Psoas muscle (tissue), 8 donors: ENCODE results near the gene INPP5J. TPM values are rescaled to one million over a fixed set of nuclear protein-coding genes. Genes with fewer than 3 reads are reported as not detected.

Experiments used
- ATAC-seq, 4 donors: fragments of 200-7000 bp; cut with Tn5 transposase; one replicate each; pipeline ENCODE4 v1.9.1; 2020; ENCODE audit warnings: moderate library complexity in 3 of 4, mild to moderate bottlenecking in 2 of 4
- DNase-seq, 2 donors: peaks; one replicate each; pipeline ENCODE4 v3.0.0-alpha.2; 2020
- H3K27ac ChIP-seq: fragments of 200-600 bp; one replicate; pipeline ENCODE4 v1.8.0; 2022
- H3K27me3 ChIP-seq, 3 donors: fragments of 200-600 bp in 1 of 3; one replicate each; pipeline versions ENCODE4 v1.6.1 to v1.8.0; 2013 to 2022; ENCODE audit warnings: low read length in 2 of 3, mild to moderate bottlenecking in 2 of 3, moderate library complexity in 1 of 3; ENCODE audit not compliant: insufficient read depth in 3 of 3
- H3K36me3 ChIP-seq, 2 donors: fragments of 200-600 bp in 1 of 2; one replicate each; pipeline versions ENCODE4 v1.6.1 to v1.8.0; 2013 to 2022; ENCODE audit warnings: low read depth in 1 of 2, mild to moderate bottlenecking in 1 of 2, moderate library complexity in 1 of 2; ENCODE audit not compliant: insufficient read depth in 1 of 2
- H3K4me1 ChIP-seq: fragments of 200-600 bp; one replicate; pipeline ENCODE4 v1.8.0; 2022
- H3K4me3 ChIP-seq: fragments of 200-600 bp; one replicate; pipeline ENCODE4 v1.8.0; 2022; ENCODE audit warnings: mild to moderate bottlenecking
- H3K9me3 ChIP-seq: fragments of 200-600 bp; one replicate; pipeline ENCODE4 v1.8.0; 2022
- WGBS, 3 donors: extraction: QIAGEN DNeasy Blood & Tissue Kit; methylation state at CpG; one replicate each; pipeline versions ENCODE4 v1.1.6 to v1.1.7; 2013; 5-methylcytosine and 5-hydroxymethylcytosine counted together
- intact Hi-C, 2 donors: fragments of 100-400 bp; cut with DNase I; formaldehyde crosslinking; loops; one replicate each; pipeline versions ENCODE4 v1.11.0 to v1.14.2; 2022
- polyA plus RNA-seq, 3 donors: library from polyadenylated mRNA; stranded (reverse); fragments of 200-250 nt; gene quantifications; one replicate each; pipeline ENCODE4 v1.2.3, GENCODE V29; 2013
- total RNA-seq, 4 donors: library from RNA; stranded (reverse); fragmentation: NEBNext Ultra II Directional in 2 of 4; extraction: Animal tissue kit (Norgen Biotek cat#: 25700) in 2 of 4; gene quantifications; one replicate each; pipeline versions ENCODE4 v1.2.1 to v1.2.4, GENCODE V29; 2021 to 2023
- TF ChIP-seq, protein P1 (sequence below): fragments of 200-600 bp; IDR thresholded peaks from one replicate; pipeline ENCODE4 v1.8.0; 2022; ENCODE audit warnings: antibody characterized with exemption
- donor health status: healthy with polysubstance abuse.
- donor health status: DM: no; HTN: no; CAD: no; lungs with moderate emphysema.
- donor health status: Bipolar disorder and iron deficiency.
- donor health status: healthy.
- donor health status: DM: yes; HTN: yes; CAD: no.
- donor health status: DM: no; HTN: no; CAD: no.
- donor health status: DM: no; HTN: no; CAD: no.
- donor health status: DM: yes; HTN: yes; CAD: no.

INPP5J gene
- total and polyA plus RNA-seq, 7 donors = 0.14 to 4.4 (median 1.3) TPM

DNA sequence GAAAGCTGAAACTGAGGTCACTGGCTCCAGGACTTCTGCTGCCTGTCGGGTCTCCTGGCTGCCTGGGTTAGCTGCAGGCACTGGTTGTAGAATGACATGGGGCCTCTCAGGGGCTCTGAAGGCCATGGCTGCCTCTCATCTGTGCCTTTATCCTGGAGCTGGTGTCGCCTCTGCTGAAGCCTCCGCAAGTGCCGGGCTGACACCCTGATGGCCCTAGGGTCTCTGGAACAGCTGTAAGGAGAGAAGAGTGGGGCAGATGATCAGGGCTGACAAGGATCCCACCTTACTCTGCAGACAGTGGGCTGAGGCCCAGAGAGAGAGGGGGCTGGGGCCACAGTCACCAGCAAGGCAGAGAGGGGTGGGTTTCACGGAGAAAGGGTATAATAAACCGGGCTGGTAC, 12.9 kb downstream of the INPP5J start:
- no peak overlapping the region for H3K4me3 ChIP-seq
- WGBS, 3 donors = 82 to 89% (median 88%) methylated on average over 6 of the region's 6 CpGs
- ATAC-seq = no peak
- DNase-seq = peak in 1 of 2 donors; percentile 23
- no peaks in the 10 kb centered on the region for H3K9me3 ChIP-seq
- H3K27ac ChIP-seq = no peak overlapping the region
- TF ChIP-seq, protein P1, sequence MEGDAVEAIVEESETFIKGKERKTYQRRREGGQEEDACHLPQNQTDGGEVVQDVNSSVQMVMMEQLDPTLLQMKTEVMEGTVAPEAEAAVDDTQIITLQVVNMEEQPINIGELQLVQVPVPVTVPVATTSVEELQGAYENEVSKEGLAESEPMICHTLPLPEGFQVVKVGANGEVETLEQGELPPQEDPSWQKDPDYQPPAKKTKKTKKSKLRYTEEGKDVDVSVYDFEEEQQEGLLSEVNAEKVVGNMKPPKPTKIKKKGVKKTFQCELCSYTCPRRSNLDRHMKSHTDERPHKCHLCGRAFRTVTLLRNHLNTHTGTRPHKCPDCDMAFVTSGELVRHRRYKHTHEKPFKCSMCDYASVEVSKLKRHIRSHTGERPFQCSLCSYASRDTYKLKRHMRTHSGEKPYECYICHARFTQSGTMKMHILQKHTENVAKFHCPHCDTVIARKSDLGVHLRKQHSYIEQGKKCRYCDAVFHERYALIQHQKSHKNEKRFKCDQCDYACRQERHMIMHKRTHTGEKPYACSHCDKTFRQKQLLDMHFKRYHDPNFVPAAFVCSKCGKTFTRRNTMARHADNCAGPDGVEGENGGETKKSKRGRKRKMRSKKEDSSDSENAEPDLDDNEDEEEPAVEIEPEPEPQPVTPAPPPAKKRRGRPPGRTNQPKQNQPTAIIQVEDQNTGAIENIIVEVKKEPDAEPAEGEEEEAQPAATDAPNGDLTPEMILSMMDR = no peak
- no peaks in the 10 kb centered on the region for H3K4me1 ChIP-seq
- peaks cover 0 to 4% (median 0%) of the 10 kb centered on the region in 3 donors for H3K27me3 ChIP-seq
- intact Hi-C loops = no loop called here
- no peaks in the 10 kb centered on the region for H3K36me3 ChIP-seq

DNA sequence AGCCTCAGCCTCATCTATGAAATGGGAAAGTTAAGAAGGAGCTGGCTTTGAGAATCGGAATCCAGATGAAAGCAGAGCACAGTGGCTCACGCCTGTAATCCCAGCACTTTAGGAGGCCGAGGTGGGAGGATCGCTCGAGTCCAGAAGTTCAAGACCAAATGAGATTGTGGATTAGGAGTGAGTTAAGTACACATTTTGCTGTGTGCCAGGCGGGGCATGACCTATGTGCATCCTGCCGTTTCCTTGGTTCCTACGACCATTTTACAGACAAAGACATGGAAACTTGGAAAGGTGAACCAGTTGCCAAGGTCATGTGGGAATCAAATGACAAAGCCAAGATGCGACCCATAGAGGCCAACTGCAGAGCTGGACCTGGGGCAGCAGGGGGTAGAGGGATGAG, 13.4 kb downstream of the INPP5J start:
- intact Hi-C loops = no loop called here
- 80 to 85% (median 85%) methylated on average over 9 of the region's 9 CpGs for WGBS, 3 donors
- no peak for ATAC-seq

DNA sequence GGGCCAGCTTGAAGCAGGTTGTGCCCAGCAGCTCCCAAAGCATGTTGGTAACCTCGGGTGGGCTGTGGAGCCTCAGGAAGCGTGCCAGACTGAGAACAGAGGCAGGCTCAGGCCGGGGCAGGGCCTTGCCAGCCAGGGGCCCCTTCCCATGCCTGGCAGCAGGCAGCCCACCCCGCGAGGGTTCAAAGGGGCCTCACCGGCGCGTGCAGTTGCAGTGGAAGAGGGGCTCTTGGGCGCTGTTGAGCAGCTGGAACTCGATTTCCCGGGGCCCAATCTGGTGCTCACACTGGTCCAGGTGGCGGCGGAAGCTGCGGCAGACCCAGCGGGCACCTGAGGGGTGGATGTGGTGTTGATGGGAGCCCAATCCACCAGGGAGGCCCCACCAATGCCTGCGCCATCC, 13.9 kb downstream of the INPP5J start:
- H3K4me3 ChIP-seq = no peak overlapping the region
- no peak for ATAC-seq
- 88 to 93% (median 89%) methylated on average over 16 of the region's 16 CpGs for WGBS, 3 donors
- H3K27me3 ChIP-seq = peaks cover 0 to 4% (median 0%) of the 10 kb centered on the region in 3 donors
- intact Hi-C loops = no loop called here
- H3K4me1 ChIP-seq = no peaks in the 10 kb centered on the region
- no peaks in the 10 kb centered on the region for H3K36me3 ChIP-seq
- no peaks in the 10 kb centered on the region for H3K9me3 ChIP-seq
- peak in 1 of 2 donors; percentile 29 for DNase-seq
- H3K27ac ChIP-seq = no peak overlapping the region
- TF ChIP-seq, protein P1 = no peak

More for the DNA sequence above, 13.4 kb downstream of the INPP5J start:
- no peak overlapping the region for H3K4me3 ChIP-seq
- DNase-seq = no peak
- peaks cover 0 to 4% (median 0%) of the 10 kb centered on the region in 3 donors for H3K27me3 ChIP-seq
- H3K4me1 ChIP-seq = no peaks in the 10 kb centered on the region
- TF ChIP-seq, protein P1 = no peak
- no peaks in the 10 kb centered on the region for H3K36me3 ChIP-seq
- no peaks in the 10 kb centered on the region for H3K9me3 ChIP-seq
- H3K27ac ChIP-seq = no peak overlapping the region

DNA sequence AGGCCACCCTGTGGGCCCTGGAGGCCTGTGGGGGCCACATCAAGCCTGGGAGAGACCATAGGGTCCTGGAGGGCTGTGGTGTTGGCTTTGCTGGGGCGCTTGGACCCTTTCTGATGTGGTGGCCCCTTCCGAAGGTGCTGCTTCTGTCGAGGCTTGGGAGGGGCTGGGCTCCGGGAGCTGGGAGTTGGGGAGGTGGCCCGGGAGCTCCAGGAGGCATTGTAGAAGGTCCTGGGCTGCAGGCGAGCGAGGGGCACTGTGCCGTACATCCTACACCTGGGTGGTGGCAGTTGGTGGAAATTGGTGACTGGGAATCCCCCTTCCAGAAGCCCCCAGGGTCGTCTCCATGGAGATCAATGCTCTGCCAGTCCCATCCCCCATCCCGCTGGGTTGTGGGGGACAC, 15.0 kb downstream of the INPP5J start:
- DNase-seq = peak in 1 of 2 donors; percentile 26
- no peak overlapping the region for H3K27ac ChIP-seq
- no peaks in the 10 kb centered on the region for H3K9me3 ChIP-seq
- no peak for ATAC-seq
- no peaks in the 10 kb centered on the region for H3K4me1 ChIP-seq
- 71 to 87% (median 77%) methylated on average over 10 of the region's 10 CpGs for WGBS, 3 donors
- intact Hi-C loops = no loop called here
- H3K27me3 ChIP-seq = peaks cover 0 to 4% (median 0%) of the 10 kb centered on the region in 3 donors
- no peaks in the 10 kb centered on the region for H3K36me3 ChIP-seq
- TF ChIP-seq, protein P1 = no peak
- H3K4me3 ChIP-seq = no peak overlapping the region

DNA sequence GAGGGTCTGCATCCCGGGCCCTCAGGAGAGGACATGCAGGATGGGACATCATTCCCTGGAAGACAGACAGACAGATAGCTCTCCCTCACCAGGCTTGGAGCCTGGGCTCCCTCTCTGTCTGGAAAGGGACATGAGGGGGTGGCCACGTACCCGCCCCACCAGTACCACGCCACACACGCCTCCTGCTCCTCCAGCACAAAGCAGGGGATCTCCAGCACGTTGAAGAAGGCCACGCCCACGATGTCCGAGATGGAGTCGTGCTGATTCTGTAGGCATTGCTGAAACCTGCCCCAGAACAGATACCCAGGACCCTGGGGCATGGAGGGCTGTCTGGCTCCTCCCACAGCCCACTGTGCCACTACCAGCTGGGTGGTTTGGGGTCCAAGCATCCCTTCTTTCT, 15.4 kb downstream of the INPP5J start:
- WGBS, 3 donors = 74 to 79% (median 79%) methylated on average over 10 of the region's 10 CpGs
- Histone ChIP-seq H3K36me3 (no peaks in the 10 kb centered on the region), H3K4me1 (no peaks in the 10 kb centered on the region), H3K4me3 (no peak overlapping the region), H3K27ac (no peak overlapping the region), H3K9me3 (no peaks in the 10 kb centered on the region), H3K27me3 (peaks cover 0 to 4% (median 0%) of the 10 kb centered on the region in 3 donors)
- DNase-seq (peak in 1 of 2 donors; percentile 27), ATAC-seq (no peak)
- intact Hi-C loops = no loop called here
- TF ChIP-seq, protein P1 = no peak
